GM18858 (cell line): ENCODE measurements around the gene RAI1.

Experiments
- ATAC-seq: cut with Tn5 transposase; IDR thresholded peaks from one replicate; pipeline ENCODE4 v1.9.1; 2021; ENCODE audit not compliant: unreplicated experiment

The RAI1 gene

DNA sequence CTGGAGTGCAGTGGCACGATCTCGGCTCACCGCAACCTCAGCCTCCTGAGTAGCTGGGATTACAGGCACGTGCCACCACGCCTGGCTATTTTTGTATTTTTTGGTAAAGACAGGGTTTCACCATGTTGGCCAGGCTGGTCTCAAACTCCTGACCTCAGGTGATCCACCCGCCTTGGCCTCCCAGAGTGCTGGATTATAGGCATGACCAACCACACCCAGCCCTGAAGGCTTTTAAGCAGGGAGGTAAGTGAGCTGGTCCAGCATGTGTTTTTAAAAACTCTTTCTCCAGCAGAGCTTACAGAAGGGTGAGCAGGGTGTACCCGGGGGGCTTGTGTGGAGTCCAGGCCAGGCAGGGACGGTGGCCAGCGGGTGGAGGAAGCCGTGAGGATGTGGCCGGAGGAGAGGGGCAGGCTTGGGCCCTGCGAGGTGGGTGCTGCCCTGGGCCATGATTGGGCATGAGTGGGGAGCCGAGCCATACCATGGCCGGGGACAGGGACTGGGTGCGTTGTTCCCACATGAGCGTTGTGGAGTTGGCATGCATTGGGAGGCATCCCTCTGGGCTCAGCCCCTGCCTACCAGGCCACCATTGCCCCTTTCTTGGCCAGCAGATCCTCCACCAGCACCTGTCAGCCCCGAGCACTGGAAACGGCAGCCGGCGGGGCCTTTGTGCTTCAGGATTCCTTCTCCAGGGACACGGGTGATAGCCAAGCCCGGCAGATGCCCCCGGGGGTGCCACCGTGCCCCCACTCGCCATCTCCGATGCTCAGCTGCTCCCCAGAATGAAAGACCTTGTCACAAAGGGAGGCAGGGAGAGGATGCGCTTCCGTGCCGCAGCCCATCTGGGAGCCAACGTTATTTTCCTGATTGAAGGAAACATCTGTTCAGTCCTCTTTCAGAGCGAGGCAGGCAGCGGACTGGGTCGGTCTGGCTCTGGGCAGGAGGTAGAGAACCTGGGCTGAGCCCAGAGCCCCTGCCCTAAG lies 64.5 kb downstream of the RAI1 start:
- no peak for ATAC-seq

DNA sequence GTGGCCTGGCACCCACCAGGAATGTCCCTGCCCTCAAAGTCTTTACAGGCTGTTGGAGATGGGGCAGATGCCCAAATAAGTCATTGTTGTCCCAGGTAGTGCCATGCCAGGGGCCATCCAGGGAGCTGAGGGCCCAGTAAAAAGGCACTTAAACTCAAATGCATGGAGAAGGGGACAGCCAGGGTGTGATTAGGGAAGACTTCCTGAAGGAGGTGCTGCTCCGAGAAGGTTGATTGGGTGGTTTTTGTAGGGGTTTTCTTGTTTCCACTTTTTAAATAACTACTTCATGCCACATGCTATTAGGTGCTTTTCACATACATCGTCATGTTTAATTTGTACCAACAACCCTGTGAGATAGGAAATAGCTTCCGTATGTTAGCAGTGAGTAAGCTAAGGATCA lies 66.9 kb downstream of the RAI1 start:
- ATAC-seq, result no peak

DNA sequence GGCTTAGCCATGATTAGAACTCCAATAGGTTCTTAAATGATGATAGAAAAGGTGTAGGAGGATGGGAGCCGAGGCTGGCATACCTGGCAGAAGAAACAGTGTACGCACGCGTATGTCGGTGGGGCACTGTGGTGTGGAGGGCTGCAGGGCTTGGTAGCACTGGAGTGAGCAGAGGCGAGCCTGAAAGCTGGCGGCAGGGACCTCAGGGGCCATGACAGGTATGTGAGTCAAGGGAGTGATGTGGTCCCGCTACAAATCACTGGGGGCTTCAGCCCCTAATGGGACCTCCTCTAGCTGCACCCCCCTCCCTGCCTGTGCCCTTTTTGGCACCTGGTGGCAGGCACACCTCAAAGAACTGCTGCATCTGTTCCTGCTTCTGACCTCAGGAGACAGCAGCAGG lies 67.3 kb downstream of the RAI1 start:
- ATAC-seq, result no peak

DNA sequence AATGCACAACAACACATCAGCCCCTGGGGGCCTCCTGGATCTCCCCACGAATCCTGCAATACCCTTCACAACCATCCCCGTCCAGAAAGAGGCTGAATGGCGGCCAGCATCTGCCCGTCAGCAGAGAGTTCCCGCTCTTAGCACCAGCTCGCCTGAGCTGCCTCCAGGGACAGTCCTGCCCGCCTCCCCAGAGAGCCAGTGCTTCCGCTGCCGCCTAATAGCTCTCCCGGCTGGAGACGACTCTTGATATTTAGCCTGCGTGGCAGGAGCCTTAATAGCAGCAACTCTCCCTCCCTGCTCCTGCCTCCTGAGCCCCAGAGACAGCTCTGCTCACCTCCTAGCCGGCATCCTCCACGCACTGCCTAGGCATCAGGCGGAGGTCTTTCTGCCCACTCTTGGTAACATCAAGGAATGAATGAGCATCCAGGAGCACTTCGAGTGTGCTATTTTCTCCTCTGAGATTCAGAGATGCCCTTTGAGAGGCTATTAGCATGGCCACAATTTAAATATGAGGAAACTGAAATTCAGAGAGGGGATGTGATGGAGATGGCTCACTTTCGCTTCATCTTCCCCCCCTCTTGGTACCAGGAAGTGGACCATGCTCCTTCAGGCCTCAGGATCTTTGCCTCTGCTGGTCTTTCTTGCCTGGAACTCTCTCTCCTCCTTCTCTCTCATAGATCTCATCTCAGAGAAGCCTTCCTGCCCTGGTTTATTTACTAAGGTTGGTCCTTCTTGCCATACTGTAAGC lies 67.9 kb downstream of the RAI1 start:
- ATAC-seq, result no peak

DNA sequence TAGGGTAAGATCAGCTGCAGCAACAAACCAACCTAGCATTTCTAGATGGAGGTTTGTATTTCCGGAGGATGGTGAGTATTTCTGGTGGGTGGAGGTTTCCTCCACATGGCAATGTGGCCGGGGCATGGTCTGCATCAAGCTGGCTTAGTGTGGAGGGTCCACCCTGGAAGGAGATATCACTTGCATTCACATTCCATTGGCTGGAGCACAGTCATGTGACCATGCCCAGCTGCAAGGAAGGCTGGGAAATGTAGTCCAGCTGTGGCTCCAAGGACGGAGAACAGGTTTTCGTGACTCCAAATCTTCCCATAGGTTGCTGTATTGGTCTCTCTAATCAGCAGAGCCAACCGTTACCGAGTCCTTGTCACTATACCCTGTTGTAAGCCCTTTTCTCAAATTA lies 68.7 kb downstream of the RAI1 start:
- ATAC-seq, result no peak

DNA sequence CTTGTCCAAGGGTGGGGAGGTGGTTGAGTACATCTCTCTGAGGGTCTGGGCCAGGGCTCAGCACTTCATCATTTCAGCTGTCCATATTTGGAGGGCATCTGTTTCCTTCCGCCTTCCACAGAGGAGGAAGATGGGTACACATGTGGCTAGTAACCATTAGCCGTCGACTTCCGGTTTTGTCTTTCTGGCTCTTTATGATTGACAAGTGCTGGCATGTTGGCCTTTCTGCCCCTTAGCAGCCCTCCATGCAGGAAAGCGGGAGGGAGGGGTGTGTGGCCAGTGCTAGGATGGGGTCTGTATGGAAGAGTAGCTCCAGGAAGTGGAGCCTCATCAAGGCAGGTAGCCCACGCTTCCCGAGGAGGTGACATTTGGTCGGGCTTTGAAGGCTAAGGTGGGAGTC lies 69.6 kb downstream of the RAI1 start:
- no peak for ATAC-seq

DNA sequence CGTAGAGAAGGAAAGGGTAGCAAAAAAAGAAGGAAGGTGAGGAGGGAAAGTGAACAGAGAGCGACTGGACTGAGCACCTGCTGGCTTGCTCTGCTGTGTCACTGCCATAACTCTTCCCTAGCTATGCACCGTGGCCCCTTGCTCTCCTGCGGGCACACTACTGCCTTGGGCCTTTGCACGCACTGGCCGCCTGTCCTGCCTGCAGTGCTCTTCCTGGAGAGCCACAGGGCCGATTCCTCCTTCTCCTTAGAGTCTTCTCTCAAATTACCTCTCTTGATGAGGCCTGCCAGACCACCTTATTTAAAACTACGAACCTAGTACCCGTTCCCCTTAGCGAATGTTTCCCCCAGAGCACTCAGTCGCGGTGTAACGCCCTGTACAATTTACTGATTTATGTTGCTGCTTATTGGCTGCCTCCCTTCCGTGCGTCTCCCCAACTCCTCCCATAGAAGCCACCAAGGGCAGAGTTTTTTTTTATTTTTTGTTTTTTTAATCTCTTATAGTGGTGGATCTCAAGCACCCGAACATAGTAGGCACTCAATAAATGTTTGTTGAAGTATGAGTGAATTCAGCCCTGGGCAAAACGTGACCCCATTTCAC lies 70.3 kb downstream of the RAI1 start:
- ATAC-seq, result no peak

DNA sequence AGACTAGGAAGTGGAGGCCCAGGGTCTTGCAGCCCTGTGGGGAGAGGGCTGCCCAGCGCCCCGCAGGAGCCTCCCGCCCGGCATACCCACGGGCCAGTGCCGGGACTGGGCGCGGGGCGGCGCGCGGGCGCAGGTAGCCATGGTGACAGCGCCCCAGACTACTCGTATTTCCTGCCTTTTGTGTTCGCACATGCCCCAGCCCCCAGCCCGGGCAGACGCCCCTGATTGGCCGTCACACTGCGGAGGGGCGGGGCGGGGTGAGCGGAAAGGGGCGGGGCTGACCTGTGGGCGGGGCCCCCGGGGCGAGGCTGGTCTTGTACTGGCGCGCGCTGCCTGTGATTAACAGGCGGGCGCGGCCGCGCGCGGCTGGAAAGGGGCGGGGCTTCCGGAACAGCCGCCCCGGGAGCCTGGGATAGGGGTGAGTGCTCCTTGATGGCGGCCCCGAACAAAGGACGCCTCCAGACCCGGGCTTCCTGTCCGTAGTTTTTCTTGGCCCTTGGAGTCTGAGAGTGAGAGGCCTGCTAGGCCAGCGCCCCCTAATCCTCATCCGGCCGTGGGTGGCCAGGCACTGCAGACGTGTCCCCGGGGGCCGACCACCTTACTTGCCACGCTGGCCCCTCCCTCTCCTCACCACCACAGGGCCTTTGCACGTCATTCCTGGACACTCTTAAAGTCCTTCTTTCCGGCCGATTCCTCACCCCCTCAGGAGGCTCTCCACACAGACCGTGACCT lies 71.0 kb downstream of the RAI1 start:
- peak; percentile 62 for ATAC-seq

DNA sequence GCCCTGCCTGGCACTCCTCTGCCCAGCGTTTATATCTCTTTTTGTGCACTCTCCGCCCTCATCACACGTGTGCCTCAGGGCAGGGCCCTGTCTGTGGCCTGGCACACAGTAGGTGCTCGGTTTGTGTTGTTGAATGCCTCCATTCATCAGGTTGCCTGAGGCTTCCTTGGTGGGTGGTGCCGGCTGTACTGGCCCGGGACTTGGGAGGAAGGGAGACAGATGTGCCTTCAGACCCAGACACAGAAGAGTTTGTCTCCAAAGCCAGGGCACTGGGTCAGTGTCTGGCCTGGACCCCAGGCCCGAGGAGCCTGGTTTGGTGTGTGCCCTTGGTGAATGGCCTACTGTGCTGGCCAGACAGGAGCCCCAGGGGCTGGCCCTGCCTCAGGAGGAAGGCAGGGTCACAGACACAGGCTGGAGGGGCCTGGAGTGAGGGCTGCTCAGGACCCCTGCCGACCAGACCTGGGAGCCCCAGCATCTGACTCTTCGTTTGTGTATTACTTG lies 71.6 kb downstream of the RAI1 start:
- no peak for ATAC-seq

DNA sequence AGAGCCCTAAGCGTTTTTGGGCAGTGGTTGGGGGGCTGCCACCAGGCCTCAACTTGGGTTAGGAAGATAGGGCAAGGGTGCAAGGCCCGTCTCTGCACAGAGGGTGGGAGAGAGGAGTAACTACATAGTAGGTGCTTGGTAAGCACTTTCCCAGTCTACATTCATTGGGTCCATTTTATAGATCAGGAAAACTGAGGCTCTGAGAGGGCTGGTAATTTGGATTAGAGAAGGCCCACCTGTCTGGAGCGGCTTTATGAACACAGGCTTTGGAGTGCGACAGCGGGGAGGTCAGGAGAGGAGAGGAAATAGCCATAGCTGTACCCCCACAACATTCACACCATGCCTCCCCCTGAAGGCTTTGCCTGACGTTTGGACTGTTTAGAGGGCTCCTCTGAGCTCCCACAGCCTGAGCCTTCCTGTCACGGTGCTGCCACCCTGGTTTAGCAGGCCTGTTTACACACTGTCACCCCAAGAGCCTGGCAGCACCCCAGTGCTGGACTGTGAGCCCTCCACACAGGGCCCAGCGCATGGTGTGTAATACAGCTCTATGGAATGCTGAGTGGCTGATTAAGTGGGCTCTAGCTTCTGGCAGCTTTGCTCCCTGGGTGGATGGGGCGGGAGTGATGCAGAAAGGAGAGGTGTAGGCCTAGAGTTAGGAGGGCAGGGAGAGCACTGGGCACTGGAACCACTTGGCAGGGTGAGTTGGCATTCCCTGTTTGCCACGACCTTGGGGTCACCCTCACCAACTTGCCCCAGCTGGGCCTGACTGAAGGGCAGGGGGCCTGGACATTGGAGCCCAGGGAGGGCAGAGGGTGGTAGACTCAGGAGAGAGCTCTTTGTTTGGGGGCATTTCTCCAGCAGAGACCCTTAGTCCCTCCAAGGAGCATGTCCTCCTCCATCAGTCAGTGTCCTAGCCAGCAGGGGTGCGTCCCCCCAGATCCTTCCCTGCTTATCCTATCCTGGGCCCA lies 73.7 kb downstream of the RAI1 start:
- ATAC-seq, result no peak

DNA sequence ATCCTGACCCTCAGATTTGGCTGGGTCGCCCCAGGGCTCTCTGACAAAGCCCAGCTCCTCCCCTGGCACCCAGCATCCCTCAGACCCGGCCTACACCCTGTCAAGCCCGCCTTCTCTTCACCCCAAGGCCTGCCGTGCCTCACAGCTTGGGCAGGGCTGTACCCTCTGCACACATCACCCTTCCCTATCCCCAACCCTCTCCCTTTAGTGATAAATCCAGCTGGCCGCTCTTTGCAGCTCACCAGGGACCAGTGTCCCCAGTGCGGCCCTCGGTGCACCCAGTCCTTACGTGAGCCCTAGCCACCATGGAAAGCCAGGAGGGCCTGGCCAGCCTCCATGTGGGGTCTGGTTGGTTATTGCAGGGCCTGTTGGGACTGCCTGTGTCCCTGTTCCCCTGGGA lies 74.5 kb downstream of the RAI1 start:
- no peak for ATAC-seq

DNA sequence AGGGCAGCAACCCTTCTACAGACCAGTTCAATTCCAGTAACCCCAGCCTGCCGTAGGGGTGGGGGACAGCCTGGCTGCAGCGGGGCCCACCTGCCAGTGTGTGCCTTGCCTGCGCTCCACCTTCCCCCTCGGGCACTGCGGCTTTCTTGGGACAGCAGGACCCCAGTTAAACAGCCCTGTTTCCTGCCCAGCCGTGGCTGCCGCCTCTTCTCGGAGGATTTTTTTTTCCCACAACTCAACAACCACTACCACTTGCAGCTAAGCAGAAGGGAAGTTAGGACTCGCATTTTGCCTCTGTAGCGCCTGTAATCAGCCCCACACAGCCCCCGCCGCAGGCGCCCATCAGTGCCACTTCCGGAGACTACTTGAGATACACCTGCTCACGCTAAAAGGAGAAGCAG lies 76.1 kb downstream of the RAI1 start:
- ATAC-seq, result no peak

DNA sequence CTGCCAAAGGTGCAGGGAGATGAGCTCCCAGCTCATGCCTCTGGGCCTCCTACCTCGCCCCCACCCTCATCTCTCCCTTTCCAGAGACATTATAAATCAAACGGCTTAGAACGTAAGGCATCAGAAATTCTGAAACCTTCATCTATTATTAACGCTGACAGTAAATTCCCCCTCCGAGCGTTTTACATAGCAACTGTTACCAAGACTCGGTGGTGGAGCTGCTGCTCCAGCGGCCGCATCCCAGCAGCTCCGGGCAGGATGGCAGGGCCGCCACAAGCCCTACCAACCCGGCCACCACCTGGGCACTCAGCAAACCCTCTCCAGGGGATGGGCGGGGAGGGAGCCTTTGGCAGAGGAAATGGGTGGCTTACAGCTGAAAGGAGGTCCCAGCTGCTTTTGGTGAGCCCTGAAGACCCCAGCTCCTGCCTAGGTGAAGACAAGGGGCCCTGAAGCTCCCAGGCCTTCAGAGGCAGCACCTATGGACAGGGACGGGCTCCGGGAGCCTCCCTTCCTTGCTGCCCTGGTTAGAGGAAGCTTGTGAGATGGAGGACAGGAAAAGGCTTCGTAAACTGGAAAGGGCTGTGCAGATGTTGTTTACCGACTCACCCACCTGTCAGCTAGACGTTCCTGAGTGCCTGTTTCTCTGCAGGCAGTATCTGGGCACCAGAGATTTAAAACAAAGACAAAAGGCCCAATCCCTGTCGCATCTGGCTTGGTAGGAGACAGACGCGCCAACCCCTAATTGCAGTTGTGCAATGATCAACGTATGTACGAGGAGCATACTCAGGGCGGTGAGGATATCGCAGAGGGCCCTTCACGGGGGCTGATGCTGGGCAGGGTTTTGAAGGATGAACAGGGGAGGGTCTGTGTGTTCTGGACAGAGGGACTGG lies 76.9 kb downstream of the RAI1 start:
- no peak for ATAC-seq

DNA sequence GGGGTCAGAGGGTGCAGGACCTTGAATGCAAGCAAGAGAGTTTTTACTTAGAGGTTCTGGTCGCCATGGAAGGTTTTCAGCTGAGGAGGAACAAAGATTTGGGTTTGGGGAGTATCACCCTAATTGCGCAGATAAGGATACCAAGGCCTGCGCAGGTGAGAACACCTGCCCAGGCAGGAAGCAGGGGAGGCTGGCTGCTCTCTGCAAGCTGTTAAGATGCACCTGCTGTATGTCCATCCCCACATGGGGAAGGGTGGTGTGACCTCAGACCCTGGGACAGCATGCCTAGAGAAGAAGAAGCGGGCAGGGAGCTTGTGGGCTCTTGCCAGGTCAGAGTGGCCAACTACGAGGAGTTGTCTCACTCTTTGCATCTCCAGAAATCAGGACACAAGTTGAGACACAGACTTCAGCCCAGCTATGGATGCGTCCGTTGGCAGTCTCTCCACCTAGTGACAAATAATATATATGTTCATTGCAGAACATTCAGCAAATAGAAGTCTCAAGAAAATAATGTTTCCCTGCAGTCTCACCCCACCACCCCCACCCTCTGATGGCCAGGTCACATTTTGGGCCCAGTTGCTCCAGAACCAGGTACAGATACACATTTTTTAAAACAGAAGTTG lies 77.8 kb downstream of the RAI1 start:
- no peak for ATAC-seq

DNA sequence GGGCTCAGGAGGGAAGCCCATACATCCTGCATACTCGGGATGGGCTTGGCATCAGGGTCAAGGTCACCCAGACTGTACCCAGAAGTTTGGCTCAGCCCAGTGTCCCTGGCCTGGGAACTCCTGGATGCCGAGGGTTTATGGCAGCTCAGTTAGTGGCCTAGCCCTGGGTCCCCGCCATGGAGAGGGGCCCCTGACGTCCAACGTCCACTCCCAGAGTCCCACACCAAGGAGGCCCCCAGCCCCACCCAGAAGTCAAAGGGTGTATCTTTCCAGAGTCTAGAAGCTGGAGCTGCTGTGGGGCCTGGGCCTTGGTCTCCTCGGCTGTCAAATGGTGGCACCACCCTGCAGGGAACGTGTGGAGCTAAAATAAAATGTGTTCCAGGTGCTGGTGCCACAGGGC lies 79.1 kb downstream of the RAI1 start:
- ATAC-seq, result no peak

DNA sequence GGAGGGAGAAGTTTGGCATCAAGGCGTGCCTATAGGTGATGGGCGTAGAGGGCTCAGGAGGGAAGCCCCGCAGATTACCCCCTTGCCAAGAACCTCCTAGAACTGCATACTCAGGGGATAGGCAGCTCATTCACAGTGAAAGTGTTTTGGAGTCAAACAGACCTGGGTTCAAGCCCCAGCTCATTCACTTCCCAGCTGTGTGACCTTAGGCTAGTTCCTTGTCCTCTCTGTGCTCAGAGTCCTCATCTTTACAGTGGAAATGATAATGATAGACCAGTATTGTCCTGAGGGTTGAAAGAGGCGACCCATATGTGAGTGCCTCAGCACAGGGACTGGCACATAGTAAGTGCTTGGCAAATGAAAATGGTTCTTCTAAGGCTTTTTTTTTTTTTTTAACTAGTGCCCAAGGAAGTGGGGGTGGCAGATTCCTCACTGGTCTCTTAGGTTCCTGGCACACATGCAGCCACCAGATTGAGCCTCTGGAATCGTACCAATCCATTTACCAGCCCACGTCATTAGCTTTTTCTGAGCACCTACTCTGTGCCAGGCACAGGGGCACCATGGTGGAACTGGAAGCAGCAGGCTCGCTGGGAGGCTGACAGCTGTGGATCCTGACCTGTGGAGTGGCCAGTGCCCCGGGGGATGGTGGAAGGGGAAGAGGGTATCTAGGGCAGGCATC lies 79.8 kb downstream of the RAI1 start:
- ATAC-seq, result no peak

DNA sequence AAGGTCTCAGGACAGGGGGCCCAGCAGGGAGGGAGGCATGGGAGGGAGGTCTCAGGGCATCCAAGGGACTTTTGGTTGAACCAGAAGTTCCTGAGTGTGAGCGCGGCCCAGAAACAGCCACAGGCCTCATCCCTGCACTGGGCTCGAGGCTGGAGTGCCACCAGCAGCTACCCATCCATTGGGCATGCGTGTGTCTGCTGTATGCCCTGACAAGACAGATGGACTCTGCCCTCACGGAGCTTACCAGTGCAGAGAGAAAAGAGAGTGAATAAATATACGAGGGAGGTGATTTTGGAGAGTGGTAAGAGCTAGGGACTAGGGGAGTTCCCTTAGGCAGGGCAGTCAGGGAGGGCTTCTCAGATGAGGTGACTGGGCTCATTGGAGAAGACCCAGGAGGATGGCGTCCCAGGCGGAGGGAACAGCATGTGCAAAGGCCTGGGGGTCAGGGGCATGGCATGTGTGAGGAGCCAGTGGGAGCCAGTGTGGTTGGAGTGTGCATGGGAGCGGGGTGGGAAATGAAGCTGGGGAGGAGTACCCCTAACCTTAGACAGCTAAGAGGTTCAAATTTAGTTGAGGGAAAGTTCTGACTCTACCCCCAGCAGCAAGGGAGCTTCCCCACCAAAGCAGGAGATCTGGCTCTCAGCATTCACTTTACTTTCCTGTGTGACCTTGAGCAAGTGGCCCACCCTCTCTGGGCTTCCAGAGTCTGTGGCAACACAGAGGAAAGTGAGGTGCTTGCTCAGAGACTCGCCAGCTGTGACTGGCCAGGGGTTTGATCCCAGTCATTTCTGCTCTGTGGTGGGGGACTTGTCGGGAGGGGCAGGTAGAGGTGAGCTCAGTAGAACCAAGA lies 80.9 kb downstream of the RAI1 start:
- ATAC-seq, result no peak
